H1 (cell line): Measurements from ENCODE around the gene HEPHL1. TPM values are rescaled to one million over a fixed set of nuclear protein-coding genes. Genes with fewer than 3 reads are reported as not detected.

Experiments used
- JUND ChIP-seq: IDR thresholded peaks from 2 replicates; pipeline ENCODE4 v1.6.1; 2011; ENCODE audit warnings: mild to moderate bottlenecking, improper control_type of control experiment, low read length
- SAP30 ChIP-seq: fragments of 300-600 bp; sonication (generic); IDR thresholded peaks from 2 replicates; pipeline ENCODE4 v1.7.1; 2012; ENCODE audit warnings: low read length, moderate library complexity, mild to moderate bottlenecking, inconsistent platforms; ENCODE audit not compliant: insufficient read depth, insufficient replicate concordance
- SIX5 ChIP-seq: IDR thresholded peaks from 2 replicates; pipeline ENCODE4 v1.6.1; 2011; ENCODE audit warnings: mild to moderate bottlenecking, low read depth, low read length
- SP1 ChIP-seq: IDR thresholded peaks from 2 replicates; pipeline ENCODE4 v1.6.1; 2011; ENCODE audit warnings: low read depth, low read length
- TEAD4 ChIP-seq: IDR thresholded peaks from 2 replicates; pipeline ENCODE4 v1.6.1; 2012; ENCODE audit warnings: low read depth, low read length, inconsistent platforms, mixed read lengths
- polyA plus RNA-seq, 7 experiments: library from polyadenylated mRNA; depleted of rRNA in 3 of 7; stranded (reverse) in 5 of 7; unstranded in 2 of 7; fragments of >200 nt in 5 of 7; fragments of 200-250 nt in 2 of 7; gene quantifications; 1 replicate in 5 of 7; 2 replicates in 1 of 7; 4 replicates in 1 of 7; pipeline versions ENCODE4 v1.2.1 to v1.2.3, GENCODE V29; 2011 to 2013; ENCODE audit warnings: missing spikeins in 2 of 7, mixed read lengths in 2 of 7
- total RNA-seq: library from RNA; stranded (reverse); fragmentation: NEBNext Ultra II Directional; extraction: Animal tissue kit (Norgen Biotek cat#: 25700); gene quantifications from 2 replicates; pipeline ENCODE4 v1.2.1, GENCODE V29; 2021

HEPHL1 gene
- total and polyA plus RNA-seq, 2 of the 8 experiments (the other 6 are each of a cell fraction or from before 2014, with no cell fraction given): 0.09 to 0.11 TPM

GRCh38 chr11:94106716-94107115 is 85.6 kb downstream of the HEPHL1 start (continued):
- no peak for TF ChIP-seq SIX5
- TF ChIP-seq JUND: no peak
- TF ChIP-seq SP1: no peak
- no peak for TF ChIP-seq SAP30
- TF ChIP-seq TEAD4: no peak
